ENCODE data around the gene EVL. TPM values are rescaled to one million over a fixed set of nuclear protein-coding genes. Genes with fewer than 3 reads are reported as not detected.

The EVL gene
- total and polyA plus RNA-seq, 10 of the 15 experiments (the other 5 are each of a cell fraction or from before 2014, with no cell fraction given), result 11.9 to 341 (median 89.8) TPM

DNA sequence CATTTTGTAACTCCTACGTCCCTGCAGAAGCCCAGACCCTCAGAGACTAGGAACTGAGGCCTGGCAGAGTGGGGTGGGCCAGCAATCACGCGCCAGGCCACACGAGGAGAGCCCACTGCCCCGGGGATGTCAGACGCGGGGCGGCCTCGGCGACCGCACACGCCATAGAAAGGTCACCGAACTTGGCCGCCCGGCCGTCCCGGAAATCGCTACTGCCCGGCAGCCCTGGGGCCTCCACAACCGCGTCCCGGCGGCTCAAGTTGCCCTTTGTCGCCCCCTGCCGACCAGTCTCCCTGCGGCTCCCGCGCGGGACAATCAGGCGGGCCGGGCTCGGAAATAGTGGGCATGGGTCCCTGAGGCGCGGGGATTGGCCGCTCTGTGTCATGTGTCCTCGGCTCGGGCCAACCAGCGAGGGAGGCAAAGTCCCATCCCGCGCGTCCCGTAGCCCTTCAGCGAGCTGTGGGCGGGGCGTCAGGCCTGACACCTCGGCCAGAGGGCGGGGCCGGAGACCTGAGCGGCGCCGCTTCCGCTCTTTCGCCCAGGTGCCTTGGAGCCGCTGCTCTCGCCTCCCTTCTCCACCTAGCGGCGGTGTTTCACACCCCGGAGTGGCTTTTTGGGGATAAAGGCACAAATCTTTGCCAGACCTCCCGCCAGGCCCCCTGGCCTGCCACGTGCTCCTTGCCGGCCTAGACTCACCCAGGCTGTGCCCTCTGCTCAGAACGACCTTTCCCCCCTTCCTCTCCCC, 127.6 kb downstream of the EVL start (continued):
- TF ChIP-seq HSF1 (IDR thresholded peaks at IDR 0.05; ENCODE audit: low read depth, low read length), result no peak
- TF ChIP-seq BCL3 (IDR thresholded peaks at IDR 0.05; ENCODE audit: borderline replicate concordance, insufficient read depth, low read depth, low read length, poor library complexity, severe bottlenecking), result no peak
- no peak for TF ChIP-seq JUND (IDR thresholded peaks at IDR 0.05; ENCODE audit: low read depth, low read length)
- peak; percentile 14; the same call in 1 of the 2 replicates for TF ChIP-seq ZNF24 (IDR thresholded peaks at IDR 0.05)
- TF ChIP-seq SP1 (IDR thresholded peaks at IDR 0.05; ENCODE audit: low read depth, low read length), result peak; percentile 80
- TF ChIP-seq POLR2A (IDR thresholded peaks at IDR 0.05; ENCODE audit: low read depth, low read length), result peak; percentile 85
- peak; percentile 20 for TF ChIP-seq MEF2B (IDR thresholded peaks at IDR 0.05; ENCODE audit: partially characterized antibody, poor library complexity, severe bottlenecking)
- TF ChIP-seq FOXM1 (IDR thresholded peaks at IDR 0.05; ENCODE audit: low read depth, low read length), result no peak
- TF ChIP-seq ZNF687 (IDR thresholded peaks at IDR 0.05), result peak; percentile 33
- TF ChIP-seq ZBTB4 (CRISPR knock-in tag; IDR thresholded peaks at IDR 0.05), result no peak
- peak; percentile 85 for TF ChIP-seq NFYB (IDR thresholded peaks at IDR 0.05; ENCODE audit: insufficient read depth, low read depth, low read length)
- TF ChIP-seq USF1 (IDR thresholded peaks at IDR 0.05; ENCODE audit: borderline replicate concordance, extremely low read length, insufficient read depth, low read depth, low read length), result peak; percentile 94
- TF ChIP-seq, protein P1, sequence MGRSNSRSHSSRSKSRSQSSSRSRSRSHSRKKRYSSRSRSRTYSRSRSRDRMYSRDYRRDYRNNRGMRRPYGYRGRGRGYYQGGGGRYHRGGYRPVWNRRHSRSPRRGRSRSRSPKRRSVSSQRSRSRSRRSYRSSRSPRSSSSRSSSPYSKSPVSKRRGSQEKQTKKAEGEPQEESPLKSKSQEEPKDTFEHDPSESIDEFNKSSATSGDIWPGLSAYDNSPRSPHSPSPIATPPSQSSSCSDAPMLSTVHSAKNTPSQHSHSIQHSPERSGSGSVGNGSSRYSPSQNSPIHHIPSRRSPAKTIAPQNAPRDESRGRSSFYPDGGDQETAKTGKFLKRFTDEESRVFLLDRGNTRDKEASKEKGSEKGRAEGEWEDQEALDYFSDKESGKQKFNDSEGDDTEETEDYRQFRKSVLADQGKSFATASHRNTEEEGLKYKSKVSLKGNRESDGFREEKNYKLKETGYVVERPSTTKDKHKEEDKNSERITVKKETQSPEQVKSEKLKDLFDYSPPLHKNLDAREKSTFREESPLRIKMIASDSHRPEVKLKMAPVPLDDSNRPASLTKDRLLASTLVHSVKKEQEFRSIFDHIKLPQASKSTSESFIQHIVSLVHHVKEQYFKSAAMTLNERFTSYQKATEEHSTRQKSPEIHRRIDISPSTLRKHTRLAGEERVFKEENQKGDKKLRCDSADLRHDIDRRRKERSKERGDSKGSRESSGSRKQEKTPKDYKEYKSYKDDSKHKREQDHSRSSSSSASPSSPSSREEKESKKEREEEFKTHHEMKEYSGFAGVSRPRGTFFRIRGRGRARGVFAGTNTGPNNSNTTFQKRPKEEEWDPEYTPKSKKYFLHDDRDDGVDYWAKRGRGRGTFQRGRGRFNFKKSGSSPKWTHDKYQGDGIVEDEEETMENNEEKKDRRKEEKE (IDR thresholded peaks at IDR 0.05), result no peak

Data from GM12878 (cell line).